HG03175 (cell line): Measurements from ENCODE around the gene SRSF3.

Experiments
- ATAC-seq: cut with Tn5 transposase; IDR thresholded peaks from one replicate; pipeline ENCODE4 v1.9.1; 2021; ENCODE audit warnings: mild to moderate bottlenecking, moderate library complexity; ENCODE audit not compliant: unreplicated experiment

SRSF3 gene

GRCh38 chr6:36622901-36623546 is 28.9 kb downstream of the SRSF3 start:
- no peak for ATAC-seq

GRCh38 chr6:36623547-36624459 is 29.6 kb downstream of the SRSF3 start:
- ATAC-seq = peak; percentile 53

- no peak for ATAC-seq
These were observed 30.4 kb downstream of the SRSF3 start for GRCh38 chr6:36624461-36625157.

- ATAC-seq = no peak
These were observed 31.2 kb downstream of the SRSF3 start for GRCh38 chr6:36625158-36625919.

GRCh38 chr6:36626636-36627035 is 32.5 kb downstream of the SRSF3 start:
- no peak for ATAC-seq

GRCh38 chr6:36627141-36627540 is 33.0 kb downstream of the SRSF3 start:
- no peak for ATAC-seq

GRCh38 chr6:36627801-36628246 is 33.7 kb downstream of the SRSF3 start:
- no peak for ATAC-seq

GRCh38 chr6:36629784-36630183 is 35.6 kb downstream of the SRSF3 start:
- ATAC-seq = no peak

- ATAC-seq = no peak
These were observed 37.3 kb downstream of the SRSF3 start for GRCh38 chr6:36631326-36632011.

- ATAC-seq = no peak
These were observed 39.2 kb downstream of the SRSF3 start for GRCh38 chr6:36633370-36633769.

- ATAC-seq = no peak
These were observed 39.8 kb downstream of the SRSF3 start for GRCh38 chr6:36633915-36634314.

- ATAC-seq = no peak
These were observed 40.4 kb downstream of the SRSF3 start for GRCh38 chr6:36634317-36635108.

GRCh38 chr6:36636283-36636682 is 42.1 kb downstream of the SRSF3 start:
- no peak for ATAC-seq

GRCh38 chr6:36636687-36637418 is 42.7 kb downstream of the SRSF3 start:
- ATAC-seq = no peak

- ATAC-seq = no peak
These were observed 44.4 kb downstream of the SRSF3 start for GRCh38 chr6:36638579-36638978.

GRCh38 chr6:36639171-36639808 is 45.1 kb downstream of the SRSF3 start:
- no peak for ATAC-seq

- ATAC-seq = no peak
These were observed 47.4 kb downstream of the SRSF3 start for GRCh38 chr6:36641543-36641942.
